HFFc6 (cell line): Measurements from ENCODE around the gene SSNA1. TPM values are rescaled to one million over a fixed set of nuclear protein-coding genes. Genes with fewer than 3 reads are reported as not detected.

ENCODE experiments used
- DNase-seq: peaks from one replicate; pipeline ENCODE4 v3.0.0-alpha.2; 2018
- H3K27ac Mint-ChIP-seq: 2 replicates; pipeline ENCODE4 v1.8.0; 2020; ENCODE audit warnings: mild to moderate bottlenecking, mixed read lengths
- H3K27me3 Mint-ChIP-seq: 2 replicates; pipeline ENCODE4 v1.8.0; 2021; ENCODE audit warnings: mild to moderate bottlenecking, moderate library complexity, mixed read lengths; ENCODE audit not compliant: insufficient read depth
- H3K36me3 Mint-ChIP-seq: 2 replicates; pipeline ENCODE4 v1.8.0; 2021; ENCODE audit warnings: low read depth, mixed read lengths
- H3K4me1 Mint-ChIP-seq: 2 replicates; pipeline ENCODE4 v1.8.0; 2020; ENCODE audit warnings: low read depth, mixed read lengths
- H3K4me3 Mint-ChIP-seq: 2 replicates; pipeline ENCODE4 v1.8.0; 2020; ENCODE audit warnings: mild to moderate bottlenecking, moderate library complexity, mixed read lengths
- H3K9me3 Mint-ChIP-seq: 2 replicates; pipeline ENCODE4 v1.8.0; 2020; ENCODE audit warnings: mild to moderate bottlenecking, mixed read lengths
- total RNA-seq, 6 experiments: library from RNA; stranded (reverse); fragmentation: NEBNext Ultra II Directional; extraction: Animal tissue kit (Norgen Biotek cat#: 25700); gene quantifications; 2 replicates in 1 of 6; 3 replicates in 5 of 6; pipeline ENCODE4 v1.2.3, GENCODE V29; 2021
- TF ChIP-seq, protein P1 (sequence below): fragments of 200-600 bp; sonication (generic); IDR thresholded peaks from 2 replicates; pipeline ENCODE4 v1.5.0; 2021; ENCODE audit warnings: antibody characterized with exemption, mild to moderate bottlenecking

Gene SSNA1
- total RNA-seq, 6 experiments from 2014 or later = 76.7 to 82.8 (median 82.1) TPM

DNA sequence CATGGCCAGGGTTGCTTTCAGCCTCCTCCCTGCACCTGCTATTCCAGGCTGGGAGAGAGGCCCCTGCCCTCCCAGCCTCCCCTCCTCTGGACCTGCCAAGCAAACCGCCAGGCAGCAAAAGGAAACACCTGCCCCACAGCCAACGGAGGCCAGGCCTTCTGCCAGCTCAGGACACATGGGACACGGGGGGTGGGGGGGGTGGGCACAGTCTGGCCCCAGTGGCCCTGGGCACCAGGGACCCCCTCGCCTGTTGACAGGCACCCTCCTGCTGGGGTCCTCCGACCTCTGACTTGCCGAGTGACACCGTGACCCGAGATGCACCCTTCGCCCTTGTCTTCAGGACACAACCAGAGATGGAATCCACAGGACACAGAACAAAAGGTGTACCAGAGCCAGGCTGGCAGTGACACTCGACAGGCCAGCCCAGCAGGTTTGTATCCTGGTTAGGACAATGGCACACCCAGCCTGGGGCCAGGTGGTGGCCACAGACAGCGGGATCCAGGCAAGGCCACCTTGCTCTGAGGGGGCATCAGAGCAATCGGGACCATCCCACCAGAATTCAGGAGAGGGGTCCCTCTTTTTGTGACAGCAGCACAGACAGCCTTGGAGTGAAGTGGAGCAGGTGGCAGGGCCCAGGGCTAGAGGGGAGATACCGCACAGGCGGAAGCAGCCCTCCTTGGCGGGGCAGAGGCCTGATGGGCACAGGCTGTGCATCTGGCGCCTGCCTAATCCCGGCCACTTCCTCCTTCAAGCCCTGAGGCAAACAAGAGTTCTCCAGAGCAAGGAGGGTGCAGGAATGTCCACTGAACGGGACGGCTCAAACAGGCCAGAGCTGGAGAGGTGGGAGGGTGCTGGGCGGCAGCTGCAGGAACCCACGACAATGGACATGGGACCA is 15.3 kb upstream of the SSNA1 start:
- DNase-seq = no peak
- peaks cover 7% of the 10 kb centered on the region for H3K27me3 Mint-ChIP-seq
- H3K27ac Mint-ChIP-seq = no peak overlapping the region
- no peaks in the 10 kb centered on the region for H3K36me3 Mint-ChIP-seq
- peaks cover 2% of the 10 kb centered on the region; the same call in 1 of the 2 replicates for H3K4me1 Mint-ChIP-seq
- no peaks in the 10 kb centered on the region for H3K9me3 Mint-ChIP-seq
- H3K4me3 Mint-ChIP-seq = no peak overlapping the region
- TF ChIP-seq, protein P1, sequence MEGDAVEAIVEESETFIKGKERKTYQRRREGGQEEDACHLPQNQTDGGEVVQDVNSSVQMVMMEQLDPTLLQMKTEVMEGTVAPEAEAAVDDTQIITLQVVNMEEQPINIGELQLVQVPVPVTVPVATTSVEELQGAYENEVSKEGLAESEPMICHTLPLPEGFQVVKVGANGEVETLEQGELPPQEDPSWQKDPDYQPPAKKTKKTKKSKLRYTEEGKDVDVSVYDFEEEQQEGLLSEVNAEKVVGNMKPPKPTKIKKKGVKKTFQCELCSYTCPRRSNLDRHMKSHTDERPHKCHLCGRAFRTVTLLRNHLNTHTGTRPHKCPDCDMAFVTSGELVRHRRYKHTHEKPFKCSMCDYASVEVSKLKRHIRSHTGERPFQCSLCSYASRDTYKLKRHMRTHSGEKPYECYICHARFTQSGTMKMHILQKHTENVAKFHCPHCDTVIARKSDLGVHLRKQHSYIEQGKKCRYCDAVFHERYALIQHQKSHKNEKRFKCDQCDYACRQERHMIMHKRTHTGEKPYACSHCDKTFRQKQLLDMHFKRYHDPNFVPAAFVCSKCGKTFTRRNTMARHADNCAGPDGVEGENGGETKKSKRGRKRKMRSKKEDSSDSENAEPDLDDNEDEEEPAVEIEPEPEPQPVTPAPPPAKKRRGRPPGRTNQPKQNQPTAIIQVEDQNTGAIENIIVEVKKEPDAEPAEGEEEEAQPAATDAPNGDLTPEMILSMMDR = no peak

DNA sequence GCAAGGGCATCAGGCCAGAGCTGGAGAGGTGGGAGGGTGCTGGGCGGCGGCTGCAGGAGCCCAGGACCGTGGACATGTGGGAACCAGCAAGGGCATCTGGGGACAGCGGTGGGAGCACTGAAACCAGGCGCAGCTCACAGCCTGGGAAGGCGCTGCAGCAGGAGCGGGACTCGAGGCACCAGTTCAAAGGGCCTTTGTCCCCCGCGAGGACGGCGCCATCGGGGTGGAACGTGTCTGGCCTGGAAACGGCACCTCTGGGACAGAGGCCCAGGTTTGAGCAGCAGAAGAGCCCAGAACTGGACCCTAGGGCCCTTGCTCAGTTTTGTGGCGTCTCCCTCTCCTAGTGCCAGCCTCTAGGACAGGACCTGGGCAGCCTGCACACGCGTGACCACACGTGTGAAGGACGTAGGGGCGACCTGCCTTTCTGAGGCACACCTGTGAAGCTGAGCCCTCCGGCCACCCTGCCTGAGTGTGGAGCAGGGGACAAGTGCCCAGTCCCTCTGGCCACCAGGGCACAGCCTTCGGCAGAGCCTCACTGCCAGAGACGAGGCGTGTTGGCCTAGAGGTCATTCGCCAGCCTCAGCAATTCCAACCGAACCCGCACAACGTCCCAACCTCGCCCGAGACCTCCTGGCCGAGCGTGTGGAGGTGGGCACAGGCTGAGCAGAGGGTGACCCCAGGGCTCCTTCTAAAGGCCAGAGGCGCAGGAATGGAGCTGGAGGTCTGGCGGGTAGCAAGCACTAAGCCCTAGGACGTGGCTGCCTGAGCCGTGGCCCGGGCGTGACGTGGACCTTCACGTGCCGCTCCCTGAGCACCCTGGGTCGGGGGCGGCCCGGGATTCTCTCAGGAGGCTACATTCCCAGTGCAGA is 14.4 kb upstream of the SSNA1 start:
- no peak overlapping the region for H3K27ac Mint-ChIP-seq
- no peaks in the 10 kb centered on the region for H3K36me3 Mint-ChIP-seq
- H3K4me3 Mint-ChIP-seq = no peak overlapping the region
- no peaks in the 10 kb centered on the region for H3K9me3 Mint-ChIP-seq
- H3K27me3 Mint-ChIP-seq = peaks cover 5% of the 10 kb centered on the region
- TF ChIP-seq, protein P1 = no peak
- H3K4me1 Mint-ChIP-seq = peaks cover 7% of the 10 kb centered on the region
- no peak for DNase-seq

DNA sequence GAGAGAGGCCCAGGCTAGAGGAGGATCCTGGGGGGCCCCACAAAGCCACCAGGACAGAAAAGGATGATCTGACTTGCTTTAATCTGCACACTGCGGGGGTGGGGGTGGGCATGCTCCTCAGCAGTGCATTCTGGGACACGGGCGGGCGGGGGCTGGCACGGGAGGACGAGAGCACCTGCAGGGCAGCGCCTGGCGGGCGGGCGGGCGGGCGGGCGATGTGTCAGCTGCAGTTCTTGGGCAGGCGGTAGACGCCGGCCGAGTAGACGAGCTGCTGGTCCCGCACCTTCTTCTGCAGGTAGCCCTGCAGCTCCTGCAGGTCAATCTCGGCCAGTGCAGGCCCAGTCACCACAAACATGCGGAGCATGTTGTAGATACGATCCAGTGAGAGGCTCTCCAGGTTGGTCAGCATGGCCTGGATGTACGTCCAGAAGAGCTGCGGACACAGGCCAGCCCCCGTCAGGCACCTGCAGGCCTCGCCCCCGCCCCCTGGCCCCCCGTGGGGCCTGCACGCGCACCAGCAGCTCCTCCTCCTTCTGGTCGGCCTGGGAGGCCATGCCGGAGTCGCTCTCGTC is 13.7 kb upstream of the SSNA1 start:
- Mint-ChIP-seq H3K27ac (no peak overlapping the region), H3K9me3 (no peaks in the 10 kb centered on the region), H3K4me3 (no peak overlapping the region), H3K4me1 (peaks cover 11% of the 10 kb centered on the region), H3K27me3 (peaks cover 5% of the 10 kb centered on the region), H3K36me3 (no peaks in the 10 kb centered on the region)
- TF ChIP-seq, protein P1 = no peak
- DNase-seq = no peak

DNA sequence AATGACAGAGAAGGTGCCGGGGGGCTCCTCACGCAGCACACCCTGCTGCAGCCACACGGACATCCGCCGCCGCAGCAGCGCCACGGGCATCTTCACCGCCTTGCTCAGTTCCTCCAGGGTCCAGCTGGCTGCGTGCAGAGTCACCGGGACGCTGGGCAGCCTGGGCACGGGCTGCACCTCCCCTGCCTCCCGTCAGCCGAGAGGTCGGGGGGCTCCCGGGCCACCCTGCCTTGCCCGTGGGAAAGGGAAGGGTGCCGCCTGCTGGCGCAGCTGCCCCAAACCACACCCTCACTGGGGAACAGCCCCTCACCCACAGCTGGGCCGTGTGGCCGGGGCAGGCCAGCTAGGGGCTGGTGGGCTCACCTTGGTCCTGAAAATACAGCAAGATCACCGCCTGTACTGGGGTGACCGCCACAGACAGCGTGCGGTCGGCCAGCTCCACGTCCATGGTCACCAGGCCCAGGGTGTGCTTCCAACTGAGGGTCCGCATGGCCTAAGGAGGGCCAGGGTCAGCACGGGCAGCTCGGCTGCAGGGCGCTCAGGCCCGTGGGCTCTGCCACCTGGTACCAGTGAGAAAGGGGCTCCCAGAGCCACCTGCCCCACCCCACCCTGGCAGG is 13.0 kb upstream of the SSNA1 start:
- Mint-ChIP-seq H3K27me3 (peaks cover 2% of the 10 kb centered on the region; the same call in 1 of the 2 replicates), H3K27ac (no peak overlapping the region), H3K4me1 (peaks cover 11% of the 10 kb centered on the region), H3K36me3 (no peaks in the 10 kb centered on the region), H3K9me3 (no peaks in the 10 kb centered on the region), H3K4me3 (no peak overlapping the region)
- TF ChIP-seq, protein P1 = peak; percentile 53; the same call in 1 of the 2 replicates
- no peak for DNase-seq
